LNCaP clone FGC (cell line): Measurements from ENCODE around the gene NPIPA3.
"Not testable (repeated sequence)": the region's sequence is repeated elsewhere in the genome, so short reads cannot be mapped to it uniquely, and the experiment has no call there.

Experiments used
- DNase-seq: peaks from one replicate; pipeline ENCODE4 v3.0.0-alpha.2; 2011; ENCODE audit warnings: low read depth
- H3K4me3 ChIP-seq: 2 replicates; pipeline ENCODE4 v1.5.1; 2011; ENCODE audit warnings: mild to moderate bottlenecking, low read depth, low read length, control low read depth

NPIPA3 gene

DNA sequence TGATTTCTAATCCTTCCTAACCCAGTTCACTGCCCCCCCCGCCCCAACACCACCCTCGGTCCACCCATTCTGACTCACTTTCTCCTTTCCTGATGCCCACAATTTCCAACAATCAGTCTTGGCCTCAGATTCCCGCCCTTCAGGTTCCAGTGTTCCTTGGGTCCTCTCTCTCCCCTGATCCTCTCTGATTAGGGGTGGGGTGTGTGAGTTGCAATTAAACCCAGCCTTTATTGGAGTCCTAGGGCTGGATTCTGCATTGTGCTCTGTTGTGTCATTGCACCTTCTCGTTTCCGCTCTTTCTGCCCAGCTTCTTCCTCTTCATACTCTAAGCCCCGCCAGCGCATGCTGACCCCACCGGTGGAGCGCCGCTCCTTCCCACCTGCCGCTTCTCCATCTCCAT is 38.6 kb downstream of the NPIPA3 start:
- not testable (repeated sequence) for DNase-seq

DNA sequence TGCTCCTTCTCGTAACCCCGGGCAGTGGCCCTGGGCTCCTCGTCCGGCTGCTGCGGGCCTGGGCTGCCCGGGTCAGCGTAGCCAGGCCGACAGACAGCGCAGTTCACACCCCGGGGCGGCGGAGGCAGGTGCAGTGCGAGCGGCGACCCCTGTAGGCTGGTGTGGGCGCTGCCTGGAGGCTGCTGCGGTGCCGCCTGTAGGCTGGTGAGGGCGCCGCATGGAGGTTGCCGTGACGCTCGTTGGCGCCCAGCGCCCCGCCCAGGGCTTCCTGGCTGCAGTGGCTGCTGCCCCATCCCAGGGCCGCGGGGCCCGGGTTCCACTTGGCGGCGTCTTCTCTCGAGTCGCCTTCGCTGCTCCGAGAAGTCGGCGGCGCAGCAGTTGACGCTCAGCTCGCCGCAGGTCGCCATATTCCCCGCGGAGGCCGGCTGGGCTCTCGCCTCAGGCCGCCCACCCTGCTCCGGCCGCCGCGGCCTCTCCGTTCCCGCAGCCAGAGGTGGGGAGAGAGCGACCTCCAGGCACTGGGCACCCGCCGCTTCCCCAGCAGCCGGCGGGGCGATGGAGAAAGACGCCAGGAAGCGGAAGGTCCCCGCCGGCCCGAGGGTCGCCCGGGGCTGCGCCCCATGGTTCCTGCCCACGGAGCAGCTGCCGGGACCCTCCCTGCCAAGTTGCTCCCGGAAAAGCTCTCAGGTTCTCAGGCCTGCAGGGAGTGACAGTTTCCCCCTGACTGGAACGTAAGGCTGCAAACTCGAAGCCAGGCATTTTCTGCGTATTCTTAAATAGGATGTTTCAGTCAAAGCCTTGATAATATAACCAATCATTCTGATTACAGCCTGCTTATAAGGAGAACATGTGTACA is 39.3 kb downstream of the NPIPA3 start, which contains the start of gene NPIPA2:
Gene NPIPA2 (plus strand): TSS at position 261 of the 856 bp plus-strand sequence. CDS start 5,533 bp downstream, outside the sequence.
- DNase-seq, H3K4me3 ChIP-seq: not testable (repeated sequence)

More for the DNA sequence above, 38.6 kb downstream of the NPIPA3 start:
- not testable (repeated sequence) for H3K4me3 ChIP-seq

DNA sequence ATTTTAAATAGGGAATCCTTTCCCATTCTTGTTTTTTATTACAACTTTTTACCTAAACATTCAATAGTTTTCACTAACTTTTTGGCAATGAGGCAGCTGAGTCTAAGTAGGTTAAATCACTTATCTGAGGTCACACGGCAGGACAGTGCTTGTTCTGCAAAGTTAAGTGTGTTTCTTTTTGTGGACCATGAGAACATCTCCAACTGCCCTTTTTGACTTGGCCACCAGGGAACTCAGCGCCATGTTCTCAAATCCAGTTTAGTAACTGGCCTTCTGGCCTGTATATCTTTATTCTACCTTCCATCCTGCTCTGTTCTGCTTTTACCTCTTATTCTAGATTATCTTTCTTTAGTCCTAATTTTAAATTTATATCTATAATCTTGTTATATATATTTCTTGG is 70.4 kb downstream of the NPIPA3 start:
- H3K4me3 ChIP-seq, DNase-seq: not testable (repeated sequence)

DNA sequence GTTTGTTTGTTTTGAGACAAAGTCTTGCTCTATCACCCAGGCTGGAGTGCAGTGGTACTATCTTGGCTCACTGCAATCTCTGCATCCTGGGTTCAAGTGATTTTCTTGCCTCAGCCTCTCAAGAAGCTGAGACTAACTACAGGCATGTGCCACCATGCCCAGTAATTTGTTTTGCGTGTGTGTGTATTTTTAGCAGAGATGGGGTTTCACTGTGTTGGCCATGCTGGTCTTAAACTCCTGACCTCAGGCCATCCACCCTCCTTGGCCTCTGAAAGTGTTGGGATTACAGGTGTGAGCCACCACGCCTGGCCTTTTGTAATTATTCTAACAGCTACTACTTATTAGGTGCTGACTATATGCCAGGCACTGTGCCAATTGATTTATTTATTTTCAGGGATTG is 72.4 kb downstream of the NPIPA3 start:
- H3K4me3 ChIP-seq, DNase-seq: not testable (repeated sequence)
